ENCODE measurements around the gene LYSMD3. TPM values are rescaled to one million over a fixed set of nuclear protein-coding genes. Genes with fewer than 3 reads are reported as not detected.

The LYSMD3 gene
- polyA plus RNA-seq, 1 experiment = 25.8 TPM

DNA sequence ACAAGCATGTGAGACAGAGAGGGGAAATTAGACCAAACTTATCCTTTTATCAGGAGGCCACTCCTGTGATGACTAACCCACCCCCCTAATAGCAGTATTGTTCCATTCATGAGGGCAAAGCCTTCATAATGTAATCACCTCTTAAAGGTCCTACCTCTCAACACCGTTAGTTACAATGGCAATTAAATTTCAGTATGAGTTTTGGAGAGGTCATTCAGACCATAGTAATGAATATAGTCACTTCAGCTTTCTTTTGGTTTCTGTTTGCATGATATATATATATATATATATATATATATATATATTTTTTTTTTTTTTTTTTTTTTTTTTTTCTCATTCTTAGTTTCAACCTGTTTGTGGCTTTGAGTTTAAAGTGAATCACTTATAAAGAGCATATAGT, 39.7 kb upstream of the LYSMD3 start:
- H3K27ac ChIP-seq (ENCODE audit: low read depth, low read length) = no peak overlapping the region

DNA sequence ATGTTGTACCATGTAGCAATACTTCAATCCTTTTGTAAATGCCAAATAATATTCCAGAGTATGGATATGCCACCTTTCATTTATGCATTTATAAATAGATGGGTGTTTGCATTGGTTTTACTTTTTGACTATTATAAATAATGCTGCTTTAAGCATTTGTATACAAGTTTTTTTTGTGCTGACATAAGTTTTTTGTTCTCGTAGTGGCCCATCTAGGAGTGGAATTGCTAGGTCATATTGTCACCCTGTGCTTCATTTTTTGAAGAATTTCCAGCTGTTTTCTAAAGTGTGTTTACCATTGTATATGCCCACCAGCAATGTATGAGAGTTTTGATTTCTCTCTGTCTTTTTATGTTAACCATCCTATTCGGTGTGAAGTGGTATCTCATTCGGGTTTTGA, 36.1 kb upstream of the LYSMD3 start:
- TF ChIP-seq, protein P1, sequence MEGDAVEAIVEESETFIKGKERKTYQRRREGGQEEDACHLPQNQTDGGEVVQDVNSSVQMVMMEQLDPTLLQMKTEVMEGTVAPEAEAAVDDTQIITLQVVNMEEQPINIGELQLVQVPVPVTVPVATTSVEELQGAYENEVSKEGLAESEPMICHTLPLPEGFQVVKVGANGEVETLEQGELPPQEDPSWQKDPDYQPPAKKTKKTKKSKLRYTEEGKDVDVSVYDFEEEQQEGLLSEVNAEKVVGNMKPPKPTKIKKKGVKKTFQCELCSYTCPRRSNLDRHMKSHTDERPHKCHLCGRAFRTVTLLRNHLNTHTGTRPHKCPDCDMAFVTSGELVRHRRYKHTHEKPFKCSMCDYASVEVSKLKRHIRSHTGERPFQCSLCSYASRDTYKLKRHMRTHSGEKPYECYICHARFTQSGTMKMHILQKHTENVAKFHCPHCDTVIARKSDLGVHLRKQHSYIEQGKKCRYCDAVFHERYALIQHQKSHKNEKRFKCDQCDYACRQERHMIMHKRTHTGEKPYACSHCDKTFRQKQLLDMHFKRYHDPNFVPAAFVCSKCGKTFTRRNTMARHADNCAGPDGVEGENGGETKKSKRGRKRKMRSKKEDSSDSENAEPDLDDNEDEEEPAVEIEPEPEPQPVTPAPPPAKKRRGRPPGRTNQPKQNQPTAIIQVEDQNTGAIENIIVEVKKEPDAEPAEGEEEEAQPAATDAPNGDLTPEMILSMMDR (IDR thresholded peaks at IDR 0.05; ENCODE audit: low read depth, low read length) = no peak
- CTCF ChIA-PET = no interaction called here
- Histone ChIP-seq H3K27me3 (ENCODE audit: control insufficient read depth, insufficient read depth, low read length) (no peaks in the 10 kb centered on the region), H3K4me3 (ENCODE audit: low read depth, low read length) (no peak overlapping the region), H3K27ac (ENCODE audit: low read depth, low read length) (no peak overlapping the region), H3K9me3 (ENCODE audit: control insufficient read depth, insufficient read depth, low read length) (no peaks in the 10 kb centered on the region)
- POLR2A ChIA-PET = no interaction called here
- no peak for DNase-seq (ENCODE audit: low read depth, low spot score)

More for the DNA sequence above, 39.7 kb upstream of the LYSMD3 start:
- TF ChIP-seq, protein P1 (IDR thresholded peaks at IDR 0.05; ENCODE audit: low read depth, low read length) = no peak
- no peaks in the 10 kb centered on the region for H3K9me3 ChIP-seq (ENCODE audit: control insufficient read depth, insufficient read depth, low read length)
- POLR2A ChIA-PET = no interaction called here
- DNase-seq (ENCODE audit: low read depth, low spot score) = no peak
- CTCF ChIA-PET = no interaction called here
- H3K27me3 ChIP-seq (ENCODE audit: control insufficient read depth, insufficient read depth, low read length) = no peaks in the 10 kb centered on the region
- no peak overlapping the region for H3K4me3 ChIP-seq (ENCODE audit: low read depth, low read length)

- peaks cover 7% of the 10 kb centered on the region for H3K27me3 ChIP-seq (ENCODE audit: control insufficient read depth, insufficient read depth, low read length)
Measured at GRCh38 chr5:90563108-90563507, 33.7 kb upstream of the LYSMD3 start.

GRCh38 chr5:90562341-90562740, 33.0 kb upstream of the LYSMD3 start:
- TF ChIP-seq, protein P1 (IDR thresholded peaks at IDR 0.05; ENCODE audit: low read depth, low read length) = no peak
- Histone ChIP-seq H3K27ac (ENCODE audit: low read depth, low read length) (no peak overlapping the region), H3K27me3 (ENCODE audit: control insufficient read depth, insufficient read depth, low read length) (peaks cover 15% of the 10 kb centered on the region), H3K9me3 (ENCODE audit: control insufficient read depth, insufficient read depth, low read length) (no peaks in the 10 kb centered on the region), H3K4me3 (ENCODE audit: low read depth, low read length) (no peak overlapping the region)
- ChIA-PET POLR2A (no interaction called here), CTCF (interaction anchor here (0.7 kb wide), 1 partner anchor 123 kb away, joined by 6 read pairs; no protein-coding TSS in a partner anchor)
- no peak for DNase-seq (ENCODE audit: low read depth, low spot score)

More at GRCh38 chr5:90563108-90563507, 33.7 kb upstream of the LYSMD3 start:
- no peaks in the 10 kb centered on the region for H3K9me3 ChIP-seq (ENCODE audit: control insufficient read depth, insufficient read depth, low read length)
- H3K4me3 ChIP-seq (ENCODE audit: low read depth, low read length) = no peak overlapping the region
- no peak for DNase-seq (ENCODE audit: low read depth, low spot score)
- POLR2A ChIA-PET = no interaction called here
- no peak overlapping the region for H3K27ac ChIP-seq (ENCODE audit: low read depth, low read length)
- CTCF ChIA-PET = interaction anchor here (0.7 kb wide), 1 partner anchor 124 kb away, joined by 6 read pairs; no protein-coding TSS in a partner anchor
- TF ChIP-seq, protein P1 (IDR thresholded peaks at IDR 0.05; ENCODE audit: low read depth, low read length) = no peak

DNA sequence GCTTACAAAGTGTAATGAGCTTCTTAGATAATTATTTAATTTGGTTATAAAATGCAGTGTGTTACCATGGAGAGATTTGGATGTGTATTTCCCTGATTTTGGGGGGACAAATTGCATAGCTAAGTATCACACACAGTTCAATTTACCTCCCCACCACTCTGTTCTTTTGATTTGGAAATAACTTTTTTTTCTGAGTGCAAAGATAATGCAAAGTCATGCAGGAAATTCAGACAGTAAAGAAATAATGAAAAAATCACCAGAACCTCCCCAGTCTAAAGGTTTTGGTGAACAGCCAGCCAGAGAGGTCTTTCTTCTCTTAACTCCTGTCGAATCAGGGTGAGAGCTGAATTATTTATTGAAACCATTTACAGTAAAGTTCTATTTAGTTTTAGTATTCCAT, 32.4 kb upstream of the LYSMD3 start:
- Histone ChIP-seq H3K9me3 (ENCODE audit: control insufficient read depth, insufficient read depth, low read length) (no peaks in the 10 kb centered on the region), H3K27me3 (ENCODE audit: control insufficient read depth, insufficient read depth, low read length) (peaks cover 20% of the 10 kb centered on the region), H3K4me3 (ENCODE audit: low read depth, low read length) (no peak overlapping the region), H3K27ac (ENCODE audit: low read depth, low read length) (no peak overlapping the region)
- CTCF ChIA-PET = interaction anchor here (1.4 kb wide), 1 partner anchor 122 kb away, joined by 5 read pairs; no protein-coding TSS in a partner anchor
- TF ChIP-seq, protein P1 (IDR thresholded peaks at IDR 0.05; ENCODE audit: low read depth, low read length) = no peak
- no peak for DNase-seq (ENCODE audit: low read depth, low spot score)
- POLR2A ChIA-PET = no interaction called here

Measured in AG04450 (cell line).